CD4-positive, alpha-beta T cell (primary cell): ENCODE measurements around the gene REEP6. TPM values are rescaled to one million over a fixed set of nuclear protein-coding genes. Genes with fewer than 3 reads are reported as not detected.

Experiments
- ATAC-seq: fragments of 200-7000 bp; cut with Tn5 transposase; one replicate; pipeline ENCODE4 v1.10.0; 2022; ENCODE audit warnings: mild to moderate bottlenecking; ENCODE audit not compliant: poor library complexity
- CTCF ChIA-PET: fragments of 350-600 bp; sonication (Branson Sonifier 250); formaldehyde crosslinking; loops from one replicate; lab custom pipeline; 2021; ENCODE audit warnings: antibody characterized with exemption, inconsistent platforms; lab: Charles Lee
- POLR2A ChIA-PET: fragments of 350-600 bp; sonication (Branson Sonifier 250); formaldehyde crosslinking; loops from one replicate; lab custom pipeline; 2021; ENCODE audit warnings: antibody characterized with exemption, inconsistent platforms; lab: Charles Lee
- DNase-seq, 14 experiments: peaks; one replicate each; pipeline ENCODE4 v3.0.0-alpha.2; 2013 to 2020; ENCODE audit warnings: mixed read lengths in 2 of 14
- H3K27ac ChIP-seq, 2 donors: one replicate each; pipeline versions ENCODE4 v1.5.1 to v1.7.0; 2013; ENCODE audit warnings: low read length in 2 of 2, low read depth in 1 of 2, mild to moderate bottlenecking in 1 of 2
- H3K27me3 ChIP-seq, 2 experiments: 1 replicate in 1 of 2; 2 replicates in 1 of 2; pipeline versions ENCODE4 v1.6.1 to v1.7.0; 2013; ENCODE audit warnings: low read length in 2 of 2, control low read depth in 1 of 2, mild to moderate bottlenecking in 1 of 2, moderate library complexity in 1 of 2; ENCODE audit not compliant: insufficient read depth in 2 of 2, control insufficient read depth in 1 of 2
- H3K36me3 ChIP-seq: one replicate; pipeline ENCODE4 v1.6.1; 2013; ENCODE audit warnings: low read length, control low read depth; ENCODE audit not compliant: insufficient read depth
- H3K4me1 ChIP-seq: one replicate; pipeline ENCODE4 v1.6.1; 2013; ENCODE audit warnings: low read length, control low read depth; ENCODE audit not compliant: insufficient read depth
- H3K4me3 ChIP-seq: one replicate; pipeline ENCODE4 v1.5.1; 2013; ENCODE audit warnings: mild to moderate bottlenecking, low read length, moderate library complexity
- H3K9me3 ChIP-seq, 2 experiments: 1 replicate in 1 of 2; 2 replicates in 1 of 2; pipeline versions ENCODE4 v1.6.1 to v1.7.0; 2013; ENCODE audit warnings: low read length in 2 of 2, mild to moderate bottlenecking in 2 of 2, control low read depth in 1 of 2, moderate library complexity in 1 of 2; ENCODE audit not compliant: control insufficient read depth in 1 of 2, insufficient read depth in 1 of 2
- H3K27ac Mint-ChIP-seq: one replicate; pipeline ENCODE4 v1.8.0; 2020; ENCODE audit warnings: mixed read lengths
- H3K27me3 Mint-ChIP-seq: one replicate; pipeline ENCODE4 v1.8.0; 2021; ENCODE audit warnings: mixed read lengths
- H3K36me3 Mint-ChIP-seq: one replicate; pipeline ENCODE4 v1.8.0; 2021; ENCODE audit warnings: low read depth, mixed read lengths
- H3K4me1 Mint-ChIP-seq: one replicate; pipeline ENCODE4 v1.8.0; 2021; ENCODE audit warnings: low read depth, mixed read lengths
- H3K4me3 Mint-ChIP-seq: one replicate; pipeline ENCODE4 v1.8.0; 2020; ENCODE audit warnings: mild to moderate bottlenecking, mixed read lengths
- H3K9me3 Mint-ChIP-seq: one replicate; pipeline ENCODE4 v1.8.0; 2020; ENCODE audit warnings: mixed read lengths
- intact Hi-C, 2 experiments: fragments of 100-400 bp; cut with DNase I in 1 of 2; cut with micrococcal nuclease in 1 of 2; formaldehyde crosslinking; loops; one replicate each; pipeline versions ENCODE4 v1.15.1 to v1.9.0; 2023 to 2025; cut with DNase I, micrococcal nuclease
- total RNA-seq, 174 experiments: library from RNA in 2 of 174; stranded (reverse) in 2 of 174; gene quantifications; one replicate each; pipeline ENCODE4 v1.2.3 and lab custom pipeline; 2021 to 2026
- TF ChIP-seq, protein P1 (sequence below): fragments of 200-600 bp; IDR thresholded peaks from one replicate; pipeline ENCODE4 v1.8.0; 2022; ENCODE audit warnings: antibody characterized with exemption, mild to moderate bottlenecking

REEP6 gene
- total RNA-seq, 2 experiments from 2014 or later = 2.2 to 2.8 TPM

DNA sequence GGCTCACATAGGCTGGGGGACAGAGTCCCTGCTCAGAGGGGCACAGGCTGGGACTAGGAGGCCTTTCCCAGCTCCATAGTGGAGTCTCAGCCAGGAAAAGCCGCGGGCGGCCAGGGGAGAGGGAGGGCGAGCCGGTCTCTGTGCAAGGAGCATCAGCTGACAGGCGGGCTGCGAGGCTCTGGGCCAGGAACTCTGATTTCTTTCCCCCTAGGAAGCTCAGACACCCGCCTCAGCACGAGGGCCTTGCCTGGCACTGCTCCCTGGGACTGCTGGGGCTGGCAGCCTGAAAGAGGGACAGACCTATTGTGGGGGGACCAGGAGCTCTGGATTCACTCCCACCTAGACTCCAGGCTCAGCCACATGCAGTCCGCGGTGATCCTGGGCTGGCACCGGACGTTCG is 30.7 kb downstream of the REEP6 start:
- ChIA-PET CTCF (no interaction called here), POLR2A (no interaction called here)
- Histone ChIP-seq H3K27ac (no peak overlapping the region), H3K9me3 (peaks cover 0 to 29% of the 10 kb centered on the region in 2 experiments), H3K4me1 (no peaks in the 10 kb centered on the region), H3K4me3 (no peak overlapping the region), H3K27me3 (peaks cover 26 to 31% of the 10 kb centered on the region in 2 experiments), H3K36me3 (no peaks in the 10 kb centered on the region)
- Mint-ChIP-seq H3K36me3 (no peaks in the 10 kb centered on the region), H3K4me3 (no peak overlapping the region), H3K4me1 (peaks cover 8% of the 10 kb centered on the region), H3K27ac (no peak overlapping the region), H3K27me3 (peaks cover 32% of the 10 kb centered on the region), H3K9me3 (no peaks in the 10 kb centered on the region)
- intact Hi-C loops = no loop called here
- DNase-seq = no peak
- TF ChIP-seq, protein P1, sequence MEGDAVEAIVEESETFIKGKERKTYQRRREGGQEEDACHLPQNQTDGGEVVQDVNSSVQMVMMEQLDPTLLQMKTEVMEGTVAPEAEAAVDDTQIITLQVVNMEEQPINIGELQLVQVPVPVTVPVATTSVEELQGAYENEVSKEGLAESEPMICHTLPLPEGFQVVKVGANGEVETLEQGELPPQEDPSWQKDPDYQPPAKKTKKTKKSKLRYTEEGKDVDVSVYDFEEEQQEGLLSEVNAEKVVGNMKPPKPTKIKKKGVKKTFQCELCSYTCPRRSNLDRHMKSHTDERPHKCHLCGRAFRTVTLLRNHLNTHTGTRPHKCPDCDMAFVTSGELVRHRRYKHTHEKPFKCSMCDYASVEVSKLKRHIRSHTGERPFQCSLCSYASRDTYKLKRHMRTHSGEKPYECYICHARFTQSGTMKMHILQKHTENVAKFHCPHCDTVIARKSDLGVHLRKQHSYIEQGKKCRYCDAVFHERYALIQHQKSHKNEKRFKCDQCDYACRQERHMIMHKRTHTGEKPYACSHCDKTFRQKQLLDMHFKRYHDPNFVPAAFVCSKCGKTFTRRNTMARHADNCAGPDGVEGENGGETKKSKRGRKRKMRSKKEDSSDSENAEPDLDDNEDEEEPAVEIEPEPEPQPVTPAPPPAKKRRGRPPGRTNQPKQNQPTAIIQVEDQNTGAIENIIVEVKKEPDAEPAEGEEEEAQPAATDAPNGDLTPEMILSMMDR = no peak
- ATAC-seq = no peak

DNA sequence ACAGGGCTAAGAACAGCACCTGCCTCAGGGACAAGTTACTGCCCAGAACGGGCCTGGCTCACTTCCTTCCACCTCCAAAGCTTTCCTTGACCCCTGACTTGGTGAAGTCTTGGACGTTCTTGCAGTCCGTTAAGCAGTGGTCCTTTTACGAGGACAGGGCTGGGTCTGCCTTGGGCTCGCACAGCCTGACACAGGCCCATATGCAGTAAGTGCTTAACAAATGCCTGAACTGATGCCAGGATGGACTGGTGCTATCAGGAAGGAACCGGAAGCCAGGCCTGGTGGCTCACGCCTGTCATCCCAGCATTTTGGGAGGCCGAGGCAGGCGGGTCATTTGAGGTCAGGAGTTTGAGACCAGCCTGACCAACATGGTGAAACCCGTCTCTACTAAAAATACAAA is 31.1 kb downstream of the REEP6 start:
- H3K9me3 ChIP-seq = peaks cover 0 to 31% of the 10 kb centered on the region in 2 experiments
- DNase-seq (no peak), ATAC-seq (no peak)
- H3K9me3 Mint-ChIP-seq = no peaks in the 10 kb centered on the region
- ChIA-PET POLR2A (no interaction called here), CTCF (no interaction called here)
- H3K4me3 ChIP-seq = no peak overlapping the region
- H3K27ac Mint-ChIP-seq = no peak overlapping the region
- TF ChIP-seq, protein P1 = no peak
- no peaks in the 10 kb centered on the region for H3K36me3 Mint-ChIP-seq
- H3K27me3 Mint-ChIP-seq = peaks cover 35% of the 10 kb centered on the region
- H3K4me1 ChIP-seq = no peaks in the 10 kb centered on the region
- intact Hi-C loops = no loop called here
- no peaks in the 10 kb centered on the region for H3K36me3 ChIP-seq
- peaks cover 8% of the 10 kb centered on the region for H3K4me1 Mint-ChIP-seq
- H3K27me3 ChIP-seq = peaks cover 28 to 31% of the 10 kb centered on the region in 2 experiments
- no peak overlapping the region for H3K27ac ChIP-seq
- no peak overlapping the region for H3K4me3 Mint-ChIP-seq

DNA sequence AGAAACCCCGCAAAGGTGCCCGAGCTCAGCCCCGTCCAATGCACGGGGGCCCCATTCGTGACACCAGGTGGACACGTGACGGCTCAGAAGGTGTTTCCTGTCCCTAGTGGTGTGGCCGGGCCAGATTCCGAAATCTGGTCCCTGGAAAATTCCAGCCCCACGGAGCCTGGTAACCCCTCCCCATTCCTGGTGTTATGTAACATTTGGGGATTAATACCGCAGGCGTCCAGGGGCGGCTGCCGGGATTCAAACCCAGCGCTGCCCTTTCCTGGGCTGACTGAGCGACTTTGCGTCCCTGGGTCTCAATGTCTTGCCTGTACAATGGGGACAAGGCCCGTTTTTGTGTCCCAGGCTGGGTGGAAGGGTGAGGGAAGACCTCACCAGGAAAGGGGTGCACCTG is 31.9 kb downstream of the REEP6 start:
- H3K9me3 Mint-ChIP-seq = no peaks in the 10 kb centered on the region
- no peak overlapping the region for H3K4me3 Mint-ChIP-seq
- H3K4me1 ChIP-seq = no peaks in the 10 kb centered on the region
- H3K27ac ChIP-seq = no peak overlapping the region
- TF ChIP-seq, protein P1 = no peak
- DNase-seq = no peak
- ATAC-seq = no peak
- peaks cover 8% of the 10 kb centered on the region for H3K4me1 Mint-ChIP-seq
- peaks cover 28 to 33% of the 10 kb centered on the region in 2 experiments for H3K27me3 ChIP-seq
- intact Hi-C loops = no loop called here
- POLR2A ChIA-PET = no interaction called here
- CTCF ChIA-PET = no interaction called here
- peaks cover 40% of the 10 kb centered on the region for H3K27me3 Mint-ChIP-seq
- H3K27ac Mint-ChIP-seq = no peak overlapping the region
- no peaks in the 10 kb centered on the region for H3K36me3 ChIP-seq
- H3K9me3 ChIP-seq = peaks cover 0 to 31% of the 10 kb centered on the region in 2 experiments
- no peak overlapping the region for H3K4me3 ChIP-seq
- H3K36me3 Mint-ChIP-seq = no peaks in the 10 kb centered on the region
